HT-29 (cell line): ENCODE data around the gene COPS8. TPM values are rescaled to one million over a fixed set of nuclear protein-coding genes. Genes with fewer than 3 reads are reported as not detected.
A peak's percentile ranks its signal among the peaks of the same experiment; 100 is the strongest.

Experiments used
- DNase-seq: peaks from one replicate; pipeline ENCODE4 v3.0.0-alpha.2; 2015; ENCODE audit warnings: low spot score
- total RNA-seq: library from RNA; depleted of rRNA; stranded (reverse); fragments of >200 nt; shearing (Covaris generic); gene quantifications from 2 replicates; pipeline ENCODE4 v1.2.3, GENCODE V29; 2014

The COPS8 gene
- total RNA-seq, 1 experiment from 2014 or later = 61.1 TPM

DNA sequence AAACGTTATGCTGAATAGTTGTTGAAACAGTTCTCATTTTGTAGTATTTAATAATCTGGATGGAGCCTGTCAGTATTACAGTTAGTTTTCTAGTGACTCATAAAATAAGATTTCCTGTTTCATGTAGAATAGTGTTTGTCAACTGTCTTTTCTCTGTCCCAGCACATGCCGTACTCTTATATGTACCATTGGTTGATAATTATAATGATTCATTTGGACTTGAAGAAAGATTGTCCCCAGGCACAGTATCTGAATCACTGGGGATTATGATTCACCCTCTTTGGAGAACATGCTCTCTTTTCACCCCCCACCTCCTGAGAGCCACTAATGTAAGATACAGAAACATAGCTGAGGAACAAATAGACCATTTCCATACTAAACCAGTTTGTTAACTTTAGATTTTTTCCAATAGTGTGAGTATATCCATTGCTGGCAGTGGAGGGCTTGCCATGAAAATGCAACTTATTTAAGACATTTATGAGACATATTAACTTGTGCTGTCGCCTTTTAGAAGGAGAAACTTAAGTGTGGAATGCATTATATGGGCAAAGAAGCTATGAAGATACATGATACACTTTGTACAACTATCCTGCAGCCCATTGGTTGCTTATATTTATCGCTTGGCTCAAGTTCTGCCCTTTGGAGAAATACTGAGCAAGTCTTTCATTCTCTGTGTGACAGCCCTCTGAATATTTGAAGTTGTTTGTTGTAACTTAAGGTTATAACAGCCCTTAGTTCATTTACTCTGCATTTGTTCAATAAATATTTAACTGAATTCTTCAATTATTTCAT, 12.4 kb downstream of the COPS8 start:
- DNase-seq = no peak

DNA sequence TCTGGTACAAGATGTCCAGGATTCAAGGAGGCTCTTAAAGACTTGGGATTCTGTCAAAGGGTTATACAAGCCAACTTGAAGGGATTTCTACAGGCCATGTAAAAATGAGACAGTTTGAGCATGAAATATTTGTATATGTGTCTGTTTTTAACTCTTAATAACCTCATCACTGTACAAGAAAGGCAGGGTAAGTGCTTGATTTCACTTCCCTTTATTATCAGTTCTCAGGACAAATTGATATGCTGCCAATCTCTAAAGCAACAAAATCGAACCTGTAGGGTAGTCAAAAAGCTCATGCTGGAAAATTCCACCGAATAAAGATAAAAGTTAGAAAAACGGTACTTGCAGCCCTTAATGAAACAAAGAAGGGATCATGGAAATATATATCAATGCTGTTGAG, 14.1 kb downstream of the COPS8 start:
- DNase-seq = no peak

DNA sequence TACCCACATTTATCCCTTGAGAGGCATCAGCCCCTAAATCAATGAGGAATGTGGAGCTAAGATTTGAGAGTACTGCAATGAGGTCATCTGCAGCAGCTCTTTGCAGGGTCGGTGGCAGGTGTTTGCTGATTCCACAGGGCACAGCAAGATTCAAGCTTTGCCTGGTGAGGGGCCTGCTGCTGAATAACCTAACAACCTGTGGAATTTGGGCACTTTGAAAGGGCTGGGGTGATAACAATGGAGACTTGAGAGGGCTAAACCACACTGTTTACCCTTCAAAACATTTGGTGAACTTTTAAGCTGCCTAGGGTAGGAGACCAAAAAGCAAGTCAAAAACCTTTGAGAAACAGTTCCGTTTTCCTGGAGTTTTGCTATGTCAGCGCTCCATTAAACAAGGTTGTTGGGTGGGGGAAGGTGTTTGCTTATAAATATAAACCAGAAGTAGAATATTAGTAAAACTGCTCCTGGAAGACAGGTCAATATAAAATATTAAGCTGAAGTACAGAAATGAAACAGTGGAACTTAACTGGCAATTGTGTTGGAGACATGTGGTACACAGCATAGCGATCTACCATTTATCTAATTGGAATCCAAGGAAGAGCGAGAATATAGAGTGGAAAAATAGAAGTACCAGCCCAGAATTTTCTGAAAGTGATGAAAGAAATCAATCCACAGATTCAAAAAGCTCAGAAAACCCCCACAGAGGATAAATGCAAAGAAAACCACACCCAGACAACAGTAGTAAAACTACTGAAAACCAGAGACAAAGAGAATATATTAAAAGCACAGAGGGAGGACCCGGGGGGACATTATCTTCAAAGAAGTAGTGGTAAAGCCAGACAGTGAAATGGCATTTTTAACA, 15.7 kb downstream of the COPS8 start:
- no peak for DNase-seq

DNA sequence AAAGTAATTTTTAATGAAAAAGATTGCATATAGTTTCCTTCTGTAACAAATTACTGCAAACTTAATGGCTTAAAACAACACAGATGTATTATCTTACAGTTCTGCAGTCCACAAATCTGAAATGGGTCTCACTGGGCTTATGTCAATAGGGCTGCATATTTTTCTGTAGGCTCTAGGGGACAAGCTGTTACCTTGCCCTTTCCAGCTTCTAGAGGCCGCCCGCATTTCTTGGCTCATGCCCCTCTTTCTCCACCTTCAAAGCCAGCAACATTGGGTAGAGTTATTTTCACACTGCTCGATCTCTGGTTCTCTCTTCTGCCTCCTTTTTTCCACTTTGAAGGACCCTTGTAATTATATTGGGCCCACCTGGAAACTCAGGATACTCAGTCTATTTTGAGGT, 16.7 kb downstream of the COPS8 start:
- no peak for DNase-seq

DNA sequence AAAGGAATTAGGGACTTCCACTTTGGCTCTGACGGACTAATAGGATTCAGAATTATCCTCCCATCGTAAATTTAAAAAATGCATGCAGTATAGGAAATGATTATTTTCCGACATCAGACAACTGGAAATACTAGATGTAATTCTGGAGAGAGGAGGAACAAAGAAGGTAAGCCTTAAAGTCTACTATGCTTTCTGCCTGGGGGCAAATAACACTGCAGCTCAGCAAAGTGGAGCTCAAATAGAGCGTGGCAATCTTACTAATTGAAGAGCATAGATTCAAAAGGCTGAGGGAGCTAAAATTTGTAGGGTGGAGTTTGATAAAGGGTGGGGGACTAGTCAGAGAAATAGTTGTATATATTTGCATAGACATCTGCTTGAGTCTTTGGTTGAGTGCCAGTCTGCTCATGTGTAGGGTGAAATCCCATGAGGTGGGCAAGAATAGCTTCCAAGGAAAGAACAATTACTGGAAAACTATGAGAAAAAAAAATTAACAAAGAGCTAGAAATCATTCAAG, 23.8 kb downstream of the COPS8 start:
- DNase-seq = no peak

DNA sequence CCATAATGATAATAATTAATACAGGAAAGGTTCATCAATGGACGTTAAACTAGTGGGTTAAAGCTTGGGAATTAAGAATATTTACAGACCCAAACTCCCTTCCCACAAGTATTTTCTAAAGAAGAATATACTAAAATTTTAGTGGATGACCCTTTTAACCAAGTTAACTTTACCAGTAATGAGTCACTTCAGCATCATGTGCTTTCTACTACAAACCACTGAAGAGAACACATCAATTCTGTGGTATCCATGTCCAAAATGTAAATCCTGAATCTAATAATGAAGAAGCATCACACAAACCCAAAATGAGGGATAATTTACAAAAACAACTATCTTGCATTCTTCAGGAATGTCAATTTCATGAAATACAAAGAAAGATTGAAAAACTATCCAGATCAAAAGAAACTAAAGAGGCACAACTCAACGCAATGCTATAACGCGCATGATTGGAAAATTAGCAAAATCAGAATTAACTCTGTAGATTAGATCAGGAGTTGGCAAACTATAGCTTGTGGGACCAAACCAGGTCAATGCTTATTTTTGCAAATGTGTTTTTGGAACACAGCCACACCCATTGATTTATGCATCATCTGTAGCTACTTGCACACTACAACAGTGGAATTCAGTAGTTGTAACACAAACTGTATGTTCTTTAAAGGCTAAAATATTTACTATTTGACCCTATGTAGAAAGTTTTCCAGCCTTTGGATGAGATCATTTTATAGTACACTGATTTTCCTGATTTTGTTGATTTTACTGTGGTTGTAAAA, 27.5 kb downstream of the COPS8 start:
- DNase-seq = no peak

DNA sequence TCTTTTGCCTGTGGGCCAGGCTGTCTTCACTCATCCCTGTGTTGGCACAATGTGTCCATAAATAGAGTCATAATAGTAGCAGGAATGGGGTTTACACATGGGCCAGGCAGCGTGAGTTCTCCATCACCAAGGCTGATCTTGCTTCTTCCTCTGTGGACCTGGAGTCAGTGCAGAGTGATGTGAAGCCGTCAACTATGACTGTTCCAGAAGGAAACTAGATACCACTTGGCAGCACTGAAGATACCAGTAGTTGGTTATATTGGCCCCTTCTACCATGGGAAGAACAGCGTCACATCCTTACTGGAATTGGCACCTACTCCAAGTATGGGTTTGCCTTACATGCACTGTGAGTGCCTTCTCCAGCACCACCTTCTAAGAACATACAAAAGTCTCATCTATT, 30.2 kb downstream of the COPS8 start:
- DNase-seq = no peak

DNA sequence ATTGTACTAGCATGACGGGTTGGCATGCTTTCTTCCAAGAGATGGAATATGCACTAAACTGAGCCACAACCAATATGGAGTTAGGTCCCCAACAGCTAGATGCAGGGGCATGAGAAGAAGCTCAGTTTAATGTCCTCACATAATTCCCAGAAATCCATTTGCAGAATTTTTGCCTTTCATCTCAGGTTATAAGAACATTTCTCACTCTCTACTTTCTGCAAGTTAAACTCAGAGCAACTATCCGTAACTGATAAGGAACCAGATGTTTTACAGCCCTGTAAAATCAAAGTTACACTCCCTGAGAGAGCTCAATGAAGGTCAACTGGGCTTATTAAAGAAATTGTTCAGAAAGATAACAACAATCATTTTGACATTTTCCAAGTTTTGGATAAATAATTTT, 30.7 kb downstream of the COPS8 start:
- no peak for DNase-seq

DNA sequence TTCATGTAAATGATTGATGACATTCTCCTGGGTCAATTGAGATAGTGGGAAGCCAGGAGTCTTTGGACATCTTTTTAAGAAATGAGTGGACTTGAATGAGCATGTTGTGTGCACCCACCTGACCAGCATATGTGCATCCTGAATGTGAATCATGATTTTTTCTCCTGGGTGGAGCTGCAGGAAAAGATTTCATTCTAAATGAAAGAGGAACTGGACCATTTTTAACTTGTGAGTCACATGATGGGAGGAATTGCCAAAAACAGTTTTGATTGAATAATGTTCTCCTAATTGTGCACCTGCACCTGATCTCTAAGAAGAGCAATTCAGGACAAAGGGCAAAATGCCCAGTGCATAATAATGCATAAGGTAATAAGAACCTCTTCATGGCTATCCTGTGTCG, 32.3 kb downstream of the COPS8 start:
- DNase-seq = no peak

DNA sequence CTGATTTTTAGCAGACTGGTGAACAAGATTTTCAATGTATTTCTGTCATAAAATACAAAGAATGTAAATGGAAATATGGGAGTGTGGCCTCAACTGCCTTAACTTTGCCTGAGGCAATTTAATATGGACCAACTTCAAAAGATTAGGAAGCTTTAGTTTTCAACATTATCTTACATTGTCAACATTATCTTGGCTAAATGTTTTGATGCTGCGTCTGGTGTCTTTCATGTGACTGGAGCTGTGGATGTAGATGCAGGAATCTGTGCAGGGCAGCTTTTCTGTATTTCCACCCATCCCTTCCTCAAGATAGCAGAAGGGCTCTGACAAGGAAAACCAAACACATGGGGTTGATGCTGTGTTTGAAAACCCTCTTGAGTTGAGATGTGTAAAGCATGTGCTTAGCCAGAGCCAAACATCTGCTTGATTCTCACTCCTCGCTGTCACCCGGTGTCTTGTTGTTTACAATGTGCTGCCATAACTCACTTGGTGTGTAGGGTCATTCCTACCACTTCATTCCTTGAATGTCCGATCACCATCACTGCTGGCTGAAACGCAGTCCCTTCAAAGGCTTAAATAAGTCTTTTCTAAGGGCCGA, 33.0 kb downstream of the COPS8 start:
- DNase-seq = no peak

DNA sequence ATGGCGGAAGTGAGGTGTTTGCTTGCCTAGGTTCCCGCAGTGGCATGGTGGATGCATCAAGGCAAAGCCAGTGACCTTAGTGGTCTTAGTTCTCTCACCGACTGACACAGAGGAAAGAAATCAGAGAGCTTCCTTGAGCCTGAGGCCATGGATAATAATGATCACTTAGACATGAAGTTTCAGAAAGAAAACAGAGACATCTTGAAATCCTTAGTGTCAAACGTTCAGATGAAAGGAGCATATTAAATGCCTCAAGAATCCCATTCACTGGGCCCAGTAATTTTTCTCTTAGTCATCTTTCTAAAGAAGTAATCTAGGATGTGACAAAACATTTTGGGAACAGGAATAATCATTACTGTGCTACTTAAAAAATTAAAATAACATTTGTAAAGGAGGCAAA, 35.2 kb downstream of the COPS8 start:
- no peak for DNase-seq

DNA sequence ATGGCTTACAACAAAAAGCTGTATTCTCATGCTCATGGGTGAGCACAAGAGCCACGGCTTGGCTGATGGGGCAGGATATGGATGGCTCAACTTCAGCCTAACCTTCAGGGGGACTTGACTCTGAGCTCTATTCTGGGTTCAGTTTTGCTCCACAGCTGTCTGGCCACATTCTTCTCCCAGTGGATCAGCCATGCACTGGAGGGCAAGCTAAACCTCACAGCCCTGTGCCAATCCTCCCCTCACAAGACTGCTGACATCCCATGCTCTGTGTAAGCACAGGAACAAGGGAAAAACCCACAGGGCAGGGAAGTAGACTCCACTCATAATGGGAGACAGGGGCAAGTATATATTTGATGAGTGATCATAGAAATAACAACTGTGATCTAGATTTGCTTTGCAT, 35.6 kb downstream of the COPS8 start:
- no peak for DNase-seq

DNA sequence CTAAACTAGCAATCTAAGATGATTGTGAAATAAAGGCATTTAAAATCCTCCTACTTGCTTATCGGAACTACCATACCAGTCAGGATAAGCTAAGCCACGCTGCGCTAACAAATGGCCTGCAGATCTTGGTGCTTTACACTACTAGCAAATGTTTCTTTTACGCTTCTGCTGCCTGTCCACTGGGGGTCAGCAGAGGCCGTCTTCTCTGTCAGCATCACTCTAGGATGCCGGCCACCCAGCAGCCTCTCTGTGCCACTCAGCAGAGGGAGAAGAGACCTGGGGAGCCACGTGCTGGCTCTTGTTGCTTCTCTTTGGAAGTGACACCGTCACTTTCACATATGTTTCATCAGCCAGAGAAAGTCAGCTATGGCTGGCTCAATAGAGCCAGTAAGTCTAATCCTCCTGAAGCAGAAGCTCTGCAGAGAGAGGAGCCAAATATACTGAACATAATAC, 36.6 kb downstream of the COPS8 start:
- peak; percentile 76 for DNase-seq

DNA sequence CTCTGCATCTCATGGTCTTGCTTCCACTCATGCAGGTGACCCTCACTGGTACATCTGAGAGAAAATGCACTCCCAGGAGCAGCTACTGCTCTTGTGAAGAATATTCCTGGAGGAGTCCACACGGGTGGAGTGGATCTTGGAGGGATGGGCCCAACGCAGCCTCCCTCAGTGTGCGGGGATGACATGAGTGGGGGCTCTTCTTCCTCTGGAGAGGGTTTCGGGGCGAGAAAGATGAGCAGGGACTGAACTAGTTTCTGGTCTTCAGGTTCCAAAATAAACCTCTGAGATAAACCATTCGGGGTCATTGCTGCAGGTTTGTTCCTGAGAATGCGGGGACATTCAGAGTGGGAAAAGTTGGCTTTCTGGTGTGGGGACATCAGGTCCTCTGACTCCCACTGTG, 39.1 kb downstream of the COPS8 start:
- DNase-seq = no peak

DNA sequence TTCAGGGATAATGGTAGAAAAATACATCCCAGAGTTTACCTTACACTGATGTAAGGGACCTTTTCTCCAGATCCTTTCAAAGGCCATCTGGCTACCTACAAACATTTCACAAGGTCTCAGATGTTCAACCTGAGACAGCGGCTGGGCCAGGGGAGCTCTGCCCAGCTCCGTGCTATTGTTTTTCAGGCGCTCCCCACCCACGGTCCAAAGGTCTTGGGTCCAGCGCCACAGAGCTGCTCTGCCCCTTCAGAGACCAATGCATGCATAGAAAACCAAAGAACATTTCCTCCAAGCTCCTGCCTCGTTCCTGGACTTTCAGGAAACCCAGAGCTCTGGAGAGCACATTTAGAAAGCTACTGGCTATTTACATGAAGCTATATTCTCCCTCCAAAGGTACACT, 40.3 kb downstream of the COPS8 start:
- peak; percentile 88 for DNase-seq

DNA sequence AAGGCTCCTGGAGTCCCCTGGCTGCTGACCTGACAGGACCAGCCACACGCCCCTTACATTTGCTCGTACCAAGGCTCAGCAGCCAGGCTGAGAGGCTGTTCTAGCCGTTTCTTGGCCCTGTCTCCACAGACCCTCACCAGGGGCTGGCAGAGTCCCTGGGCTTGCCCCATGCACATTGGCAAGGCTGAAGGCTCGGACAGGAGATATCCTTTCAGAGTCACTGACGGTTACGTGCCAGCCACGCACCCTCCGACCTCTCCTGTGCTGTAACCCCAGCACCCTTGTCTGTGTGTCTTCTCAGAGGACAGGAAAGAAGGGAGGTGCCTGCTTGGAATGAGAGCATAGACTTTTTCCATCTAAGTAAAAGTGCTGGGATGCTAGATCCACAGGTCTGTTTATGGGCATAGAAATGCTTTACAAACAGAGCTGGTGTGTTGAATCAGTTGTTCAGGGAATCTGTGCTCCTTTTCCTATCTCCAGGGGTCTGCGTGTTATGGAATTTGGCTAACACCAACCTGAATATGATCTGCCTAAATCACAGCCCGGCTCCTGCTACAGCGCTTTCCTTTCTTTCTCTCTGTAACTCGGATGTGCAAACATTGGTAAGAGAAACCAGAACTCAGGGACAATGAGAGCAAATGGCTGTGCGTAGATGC, 41.0 kb downstream of the COPS8 start:
- peak; percentile 34 for DNase-seq

DNA sequence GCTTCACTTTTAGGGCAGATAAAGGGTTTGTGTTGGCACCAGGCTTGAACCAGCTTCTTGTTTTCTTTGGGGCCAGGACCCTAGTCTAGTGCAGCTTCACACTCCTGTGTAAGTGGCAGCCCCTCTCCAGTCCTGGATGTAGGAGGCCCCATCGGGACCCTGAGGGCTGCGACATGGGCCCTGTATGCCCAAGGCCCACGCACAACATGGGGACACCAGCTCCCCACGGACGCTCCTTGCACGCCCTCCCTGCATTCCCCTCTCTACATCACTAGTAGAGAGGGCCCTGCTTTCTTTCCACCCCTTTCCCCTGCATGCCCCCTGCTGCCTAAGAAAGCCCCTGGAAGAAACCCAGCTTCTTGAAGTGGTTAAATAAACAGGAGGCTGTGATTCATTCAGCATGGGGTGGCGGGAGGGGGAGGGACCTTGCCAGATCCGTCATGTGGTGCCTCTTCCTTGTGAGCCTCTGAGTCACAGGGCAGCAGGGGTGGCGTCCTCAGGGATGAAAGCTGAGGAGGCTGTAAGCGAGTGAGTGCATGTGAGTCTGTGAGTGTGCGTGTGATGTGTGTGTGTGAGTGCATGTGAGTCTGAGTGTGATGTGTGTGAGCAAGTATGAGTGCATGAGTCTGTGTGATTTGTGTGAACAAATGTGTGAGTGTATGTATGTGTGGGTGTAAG, 42.5 kb downstream of the COPS8 start:
- peak; percentile 90 for DNase-seq

DNA sequence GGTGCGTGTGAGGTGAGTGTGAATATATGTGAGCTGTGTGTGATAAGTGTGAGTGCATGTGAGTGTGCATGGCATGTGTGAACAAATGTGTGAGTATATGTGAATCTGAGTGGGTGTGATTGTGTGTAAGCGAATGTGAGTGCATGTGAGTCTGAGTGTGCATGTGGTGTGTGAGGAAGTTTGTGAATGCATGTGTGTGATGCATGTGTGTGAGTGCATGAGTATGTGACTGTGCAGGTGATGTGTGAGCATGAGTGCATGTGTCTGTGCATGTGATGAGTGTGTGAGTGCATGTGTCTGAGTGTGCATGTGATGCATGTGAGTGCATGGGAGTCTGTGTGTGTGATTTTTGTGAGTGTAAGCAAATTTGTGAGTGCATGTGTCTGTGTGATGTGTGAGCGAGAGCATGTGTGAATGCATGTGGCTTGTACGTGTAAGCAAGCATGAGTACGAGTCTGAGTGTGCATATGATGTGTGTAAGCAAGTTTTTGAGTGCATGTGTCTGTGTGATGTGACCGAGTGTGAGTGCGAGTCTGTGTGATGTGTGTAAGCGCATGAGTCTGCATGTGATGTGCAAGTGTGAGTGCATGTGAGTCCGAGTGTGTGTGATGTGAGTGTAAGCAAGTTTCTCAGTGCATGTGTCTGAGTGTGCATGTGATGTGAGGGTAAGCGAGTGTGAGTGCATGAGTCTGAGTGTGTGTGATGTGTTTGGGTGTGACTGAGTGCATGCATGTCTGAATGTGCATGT, 43.3 kb downstream of the COPS8 start:
- no peak for DNase-seq

DNA sequence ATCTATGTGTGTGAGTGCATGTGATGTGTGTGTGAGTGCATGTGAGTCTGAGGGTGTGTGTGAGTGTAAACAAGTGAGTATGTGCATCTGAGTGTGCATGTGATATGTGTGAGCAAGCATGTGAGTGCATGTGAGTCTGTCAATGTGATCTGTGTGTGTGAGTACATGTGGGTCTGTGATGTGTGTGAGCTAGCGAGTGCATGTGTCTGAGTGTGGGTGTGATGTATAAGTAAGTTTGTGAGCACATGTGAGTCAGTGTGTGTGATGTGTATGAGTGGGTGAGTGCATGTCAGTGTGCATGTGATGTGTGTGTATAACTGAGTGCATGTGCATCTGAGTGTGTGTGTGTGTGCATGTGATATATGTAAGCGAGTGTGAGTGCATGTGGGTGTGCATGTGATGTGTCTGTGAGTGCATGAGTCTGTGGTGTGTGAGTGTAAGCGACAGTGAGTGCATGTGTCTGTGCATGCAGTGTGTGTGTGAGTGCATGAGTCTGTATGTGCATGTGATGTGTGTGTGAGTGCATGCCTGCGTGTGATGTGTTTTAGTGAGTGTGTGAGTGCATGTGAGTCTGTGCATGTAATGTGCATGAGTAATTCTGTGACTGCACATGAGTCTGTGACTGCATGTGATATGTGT, 44.1 kb downstream of the COPS8 start:
- DNase-seq = no peak
